ENCODE data around the gene AGA.

- TF ChIP-seq GATA2 (IDR thresholded peaks at IDR 0.05; ENCODE audit: low read depth, low read length) (no peak), GATA3 (IDR thresholded peaks at IDR 0.05; ENCODE audit: low read depth, low read length) (no peak)
Measured at GRCh38 chr4:177489471-177490246, 47.4 kb upstream of the AGA start.

All from SH-SY5Y (cell line).